ENCODE results near the gene WHRN. TPM values are rescaled to one million over a fixed set of nuclear protein-coding genes. Genes with fewer than 3 reads are reported as not detected.

Gene WHRN
- total RNA-seq, 1 experiment from 2014 or later, result 19.8 TPM

DNA sequence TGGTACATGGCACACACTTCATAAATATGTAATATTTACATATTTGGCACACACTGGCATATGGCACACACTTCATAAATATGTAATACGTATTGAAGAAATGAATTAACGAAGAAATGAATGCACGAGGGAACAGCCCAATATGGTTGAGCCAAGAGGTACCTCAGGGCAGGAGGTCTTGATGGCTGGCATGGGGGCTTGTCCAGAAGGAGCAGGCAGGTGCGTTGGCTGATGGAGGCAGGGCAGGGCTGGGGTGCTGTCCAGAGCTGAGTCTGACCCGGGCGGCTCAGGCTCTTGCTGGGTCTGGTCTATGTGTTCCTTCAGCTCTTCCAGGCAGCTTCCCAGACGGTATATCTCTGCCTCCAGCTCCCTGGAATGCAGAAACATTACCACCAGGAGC, 143.7 kb downstream of the WHRN start:
- no peaks in the 10 kb centered on the region for H3K9me3 ChIP-seq (ENCODE audit: insufficient read depth, low read depth)
- H2AFZ ChIP-seq, result no peak overlapping the region
- no peak overlapping the region for H3K27ac ChIP-seq
- CTCF ChIA-PET, result no interaction called here
- no peak overlapping the region for H3K4me3 ChIP-seq
- H3K4me1 ChIP-seq (replicated peaks; ENCODE audit: insufficient read depth), result peaks cover 31% of the 10 kb centered on the region
- no peak overlapping the region for H3K4me2 ChIP-seq
- no TSS peak for BruUV-seq (replicated peaks)
- no peaks in the 10 kb centered on the region for H4K20me1 ChIP-seq (ENCODE audit: insufficient read depth)
- H3K27me3 ChIP-seq (ENCODE audit: insufficient read depth, low read depth), result no peaks in the 10 kb centered on the region
- no peaks in the 10 kb centered on the region for H3K79me2 ChIP-seq (ENCODE audit: low read depth)
- H3F3A ChIP-seq (ENCODE audit: insufficient read depth, low read depth), result peaks cover 28% of the 10 kb centered on the region; the same call in 1 of the 2 replicates
- TF ChIP-seq EZH2 (IDR thresholded peaks at IDR 0.05; ENCODE audit: low read depth), result no peak
- TF ChIP-seq, protein P1, sequence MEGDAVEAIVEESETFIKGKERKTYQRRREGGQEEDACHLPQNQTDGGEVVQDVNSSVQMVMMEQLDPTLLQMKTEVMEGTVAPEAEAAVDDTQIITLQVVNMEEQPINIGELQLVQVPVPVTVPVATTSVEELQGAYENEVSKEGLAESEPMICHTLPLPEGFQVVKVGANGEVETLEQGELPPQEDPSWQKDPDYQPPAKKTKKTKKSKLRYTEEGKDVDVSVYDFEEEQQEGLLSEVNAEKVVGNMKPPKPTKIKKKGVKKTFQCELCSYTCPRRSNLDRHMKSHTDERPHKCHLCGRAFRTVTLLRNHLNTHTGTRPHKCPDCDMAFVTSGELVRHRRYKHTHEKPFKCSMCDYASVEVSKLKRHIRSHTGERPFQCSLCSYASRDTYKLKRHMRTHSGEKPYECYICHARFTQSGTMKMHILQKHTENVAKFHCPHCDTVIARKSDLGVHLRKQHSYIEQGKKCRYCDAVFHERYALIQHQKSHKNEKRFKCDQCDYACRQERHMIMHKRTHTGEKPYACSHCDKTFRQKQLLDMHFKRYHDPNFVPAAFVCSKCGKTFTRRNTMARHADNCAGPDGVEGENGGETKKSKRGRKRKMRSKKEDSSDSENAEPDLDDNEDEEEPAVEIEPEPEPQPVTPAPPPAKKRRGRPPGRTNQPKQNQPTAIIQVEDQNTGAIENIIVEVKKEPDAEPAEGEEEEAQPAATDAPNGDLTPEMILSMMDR (conservative IDR thresholded peaks at IDR 0.05), result no peak
- POLR2A ChIA-PET (ENCODE audit: unreplicated experiment), result no interaction called here
- H3K36me3 ChIP-seq (ENCODE audit: low read depth), result no peaks in the 10 kb centered on the region
- intact Hi-C loops (cut with micrococcal nuclease; ENCODE audit: unreplicated experiment), result no loop called here
- no peaks in the 10 kb centered on the region for H3K9me2 ChIP-seq (ENCODE audit: insufficient read depth)
- DNase-seq, result no peak

DNA sequence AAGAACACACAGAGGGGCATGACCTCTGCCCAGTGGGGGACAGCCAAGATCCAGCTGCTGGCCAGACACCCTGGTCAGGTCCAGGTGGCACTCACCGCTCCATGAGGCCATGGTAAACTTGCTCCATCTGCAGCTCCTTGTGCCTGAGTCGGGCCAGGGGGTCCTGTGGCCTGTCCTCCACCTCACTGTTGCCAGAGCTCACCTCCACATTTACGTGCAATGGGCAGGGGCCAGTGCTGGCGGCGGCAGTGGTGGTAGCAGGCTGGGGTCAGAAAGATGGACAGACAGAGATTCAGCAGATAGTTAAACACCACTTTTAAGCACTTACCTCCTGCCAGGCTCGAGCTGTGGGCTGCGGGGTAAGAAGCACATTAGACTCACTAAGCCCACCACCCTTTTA, 145.5 kb downstream of the WHRN start:
- no peaks in the 10 kb centered on the region for H3K36me3 ChIP-seq (ENCODE audit: low read depth)
- POLR2A ChIA-PET (ENCODE audit: unreplicated experiment), result no interaction called here
- H3K9me3 ChIP-seq (ENCODE audit: insufficient read depth, low read depth), result no peaks in the 10 kb centered on the region
- peaks cover 16% of the 10 kb centered on the region for H3K4me1 ChIP-seq (replicated peaks; ENCODE audit: insufficient read depth)
- intact Hi-C loops (cut with micrococcal nuclease; ENCODE audit: unreplicated experiment), result no loop called here
- TF ChIP-seq EZH2 (IDR thresholded peaks at IDR 0.05; ENCODE audit: low read depth), result no peak
- TF ChIP-seq, protein P1 (conservative IDR thresholded peaks at IDR 0.05), result no peak
- H3K9me2 ChIP-seq (ENCODE audit: insufficient read depth), result no peaks in the 10 kb centered on the region
- H3K27me3 ChIP-seq (ENCODE audit: insufficient read depth, low read depth), result no peaks in the 10 kb centered on the region
- no peak overlapping the region for H3K4me3 ChIP-seq
- no peak for DNase-seq
- H2AFZ ChIP-seq, result no peak overlapping the region
- no peaks in the 10 kb centered on the region for H3K79me2 ChIP-seq (ENCODE audit: low read depth)
- no TSS peak for BruUV-seq (replicated peaks)
- no peak overlapping the region for H3K4me2 ChIP-seq
- no peaks in the 10 kb centered on the region for H4K20me1 ChIP-seq (ENCODE audit: insufficient read depth)
- H3K27ac ChIP-seq, result no peak overlapping the region
- CTCF ChIA-PET, result interaction anchor here (0.6 kb wide), 1 partner anchor 20 kb away, joined by 3 read pairs; no protein-coding TSS in a partner anchor
- peaks cover 17% of the 10 kb centered on the region; the same call in 1 of the 2 replicates for H3F3A ChIP-seq (ENCODE audit: insufficient read depth, low read depth)

DNA sequence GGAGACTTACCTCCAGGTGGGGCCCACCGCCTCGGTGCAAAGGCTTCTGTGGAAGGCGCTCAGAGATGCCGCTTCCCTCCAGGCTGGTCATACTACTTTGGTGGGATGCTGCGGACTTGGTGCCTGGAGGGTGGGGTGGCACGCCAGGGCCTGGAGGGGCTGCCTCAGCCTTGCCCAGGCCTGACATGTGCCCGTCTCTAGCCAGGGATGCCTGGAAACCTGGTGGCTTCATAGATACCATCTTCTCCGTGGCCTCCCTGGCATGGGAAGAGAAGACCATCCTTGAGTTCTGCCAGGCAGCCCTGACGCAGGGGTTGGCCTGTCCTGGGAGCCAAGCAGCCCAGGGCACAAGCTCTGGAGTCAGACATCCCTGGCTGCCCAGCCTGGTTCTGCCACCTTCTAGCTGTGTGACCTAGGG, 147.4 kb downstream of the WHRN start:
- Histone ChIP-seq H4K20me1 (ENCODE audit: insufficient read depth) (no peaks in the 10 kb centered on the region), H3K4me3 (no peak overlapping the region), H3K4me2 (no peak overlapping the region), H3K9me3 (ENCODE audit: insufficient read depth, low read depth) (no peaks in the 10 kb centered on the region), H3F3A (ENCODE audit: insufficient read depth, low read depth) (no peaks in the 10 kb centered on the region), H3K27ac (no peak overlapping the region), H3K36me3 (ENCODE audit: low read depth) (0 out of 2 replicates have a peak, but pooled peaks cover 3% of the 10 kb centered on the region), H3K27me3 (ENCODE audit: insufficient read depth, low read depth) (no peaks in the 10 kb centered on the region), H3K9me2 (ENCODE audit: insufficient read depth) (no peaks in the 10 kb centered on the region), H3K4me1 (replicated peaks; ENCODE audit: insufficient read depth) (no peaks in the 10 kb centered on the region), H3K79me2 (ENCODE audit: low read depth) (no peaks in the 10 kb centered on the region), H2AFZ (no peak overlapping the region)
- TF ChIP-seq EZH2 (IDR thresholded peaks at IDR 0.05; ENCODE audit: low read depth), result no peak
- TF ChIP-seq, protein P1 (conservative IDR thresholded peaks at IDR 0.05), result no peak
- no TSS peak for BruUV-seq (replicated peaks)
- POLR2A ChIA-PET (ENCODE audit: unreplicated experiment), result no interaction called here
- no peak for DNase-seq
- CTCF ChIA-PET, result no interaction called here
- intact Hi-C loops (cut with micrococcal nuclease; ENCODE audit: unreplicated experiment), result no loop called here

Data from PC-9 (cell line).